GM18498 (cell line): ENCODE data around the gene SEMA5B.

Experiments used
- ATAC-seq: cut with Tn5 transposase; IDR thresholded peaks from one replicate; pipeline ENCODE4 v1.9.1; 2021; ENCODE audit warnings: mild to moderate bottlenecking, moderate library complexity; ENCODE audit not compliant: unreplicated experiment

Gene SEMA5B

GRCh38 chr3:122928396-122929187, 99.0 kb downstream of the SEMA5B start:
- no peak for ATAC-seq

GRCh38 chr3:122927726-122928125, 99.8 kb downstream of the SEMA5B start:
- ATAC-seq = no peak

GRCh38 chr3:122926811-122927210, 100.8 kb downstream of the SEMA5B start:
- ATAC-seq = no peak

GRCh38 chr3:122926322-122926721, 101.2 kb downstream of the SEMA5B start:
- no peak for ATAC-seq

GRCh38 chr3:122925756-122926155, 101.8 kb downstream of the SEMA5B start:
- ATAC-seq = no peak

GRCh38 chr3:122924056-122924455, 103.5 kb downstream of the SEMA5B start:
- ATAC-seq = no peak

- ATAC-seq = no peak
Observed at GRCh38 chr3:122923611-122924010, 104.0 kb downstream of the SEMA5B start.

- ATAC-seq = peak; percentile 50
Observed at GRCh38 chr3:122921791-122922651, 105.5 kb downstream of the SEMA5B start.

GRCh38 chr3:122920986-122921385, 106.6 kb downstream of the SEMA5B start:
- ATAC-seq = no peak

- ATAC-seq = no peak
Observed at GRCh38 chr3:122919291-122919610, 108.3 kb downstream of the SEMA5B start.

- no peak for ATAC-seq
Observed at GRCh38 chr3:122918576-122919290, 108.8 kb downstream of the SEMA5B start.

- ATAC-seq = no peak
Observed at GRCh38 chr3:122917412-122917811, 110.2 kb downstream of the SEMA5B start.

- peak; percentile 63 for ATAC-seq
Observed at GRCh38 chr3:122916580-122916979, 111.0 kb downstream of the SEMA5B start.

GRCh38 chr3:122916084-122916483, 111.5 kb downstream of the SEMA5B start:
- ATAC-seq = no peak

GRCh38 chr3:122915300-122916055, 112.1 kb downstream of the SEMA5B start:
- no peak for ATAC-seq

- no peak for ATAC-seq
Observed at GRCh38 chr3:122913539-122914100, 113.9 kb downstream of the SEMA5B start.

- no peak for ATAC-seq
Observed at GRCh38 chr3:122912772-122913538, 114.6 kb downstream of the SEMA5B start.

- no peak for ATAC-seq
Observed at GRCh38 chr3:122911901-122912300, 115.7 kb downstream of the SEMA5B start.

GRCh38 chr3:122908251-122908650, 119.3 kb downstream of the SEMA5B start:
- no peak for ATAC-seq

GRCh38 chr3:122907471-122907870, 120.1 kb downstream of the SEMA5B start:
- ATAC-seq = no peak
